ENCODE data around the gene RPL7L1. TPM values are rescaled to one million over a fixed set of nuclear protein-coding genes. Genes with fewer than 3 reads are reported as not detected.

The RPL7L1 gene
- total RNA-seq, result 126 and 158 TPM in 2 replicates

GRCh38 chr6:42879372-42880239 lies at the start of gene RPL7L1:
Gene RPL7L1, plus strand, starts transcription at chr6:42879616. Its CDS starts 295 bp downstream, at chr6:42879911.

GRCh38 chr6:42915732-42916131 lies 36.3 kb downstream of the RPL7L1 start, which contains the start of gene PTCRA:
Gene PTCRA, plus strand, starts transcription at chr6:42916053. Its CDS starts 17 bp downstream, at chr6:42916070.

GRCh38 chr6:42928986-42929820 lies 49.8 kb downstream of the RPL7L1 start, which contains the start of gene CNPY3:
Gene CNPY3, plus strand, starts transcription at chr6:42929480. Its CDS starts 91 bp downstream, at chr6:42929571.

Other genes starting within 250 kb of the RPL7L1 start
- gene PRPH2, start 157.0 kb upstream of the RPL7L1 start, total RNA-seq, result 0.73 and 0.78 TPM in 2 replicates
- 26.6 and 29.8 TPM in 2 replicates for gene TBCC, start 133.5 kb upstream of the RPL7L1 start, total RNA-seq
- 5.9 and 6.5 TPM in 2 replicates for gene BICRAL, start 97.6 kb upstream of the RPL7L1 start, total RNA-seq
- not detected in 2 replicates for gene PTCRA, start 36.4 kb downstream of the RPL7L1 start, total RNA-seq
- 18.4 and 19.7 TPM in 2 replicates for gene CNPY3, start 49.9 kb downstream of the RPL7L1 start, total RNA-seq
- gene GNMT, start 81.1 kb downstream of the RPL7L1 start, total RNA-seq, result not detected in 2 replicates
- 10.0 and 24.3 TPM in 2 replicates for gene PEX6, start 99.6 kb downstream of the RPL7L1 start, total RNA-seq
- gene PPP2R5D, start 105.0 kb downstream of the RPL7L1 start, total RNA-seq, result 55.7 and 56.6 TPM in 2 replicates
- gene MEA1, start 134.3 kb downstream of the RPL7L1 start, total RNA-seq, result 41.2 and 45.6 TPM in 2 replicates
- gene KLHDC3, start 134.6 kb downstream of the RPL7L1 start, total RNA-seq, result 69.8 and 75.9 TPM in 2 replicates
- gene RRP36, start 142.0 kb downstream of the RPL7L1 start, total RNA-seq, result 84.9 and 108 TPM in 2 replicates
- gene CUL7, start 174.2 kb downstream of the RPL7L1 start, total RNA-seq, result 34.2 and 38.9 TPM in 2 replicates
- gene MRPL2, start 179.8 kb downstream of the RPL7L1 start, total RNA-seq, result 26.6 and 30.9 TPM in 2 replicates
- gene KLC4, start 180.0 kb downstream of the RPL7L1 start, total RNA-seq, result 8.2 and 8.8 TPM in 2 replicates
- gene PTK7, start 196.7 kb downstream of the RPL7L1 start, total RNA-seq, result 30.3 and 33.8 TPM in 2 replicates

All from subcutaneous preadipocyte (primary cell).